Brain microvascular endothelial cell (primary cell): ENCODE data around the gene LYPD4.

ENCODE experiments used
- DNase-seq: peaks from one replicate; pipeline ENCODE4 v3.0.0-alpha.2; 2020
- H3K27ac ChIP-seq: fragments of 250-450 bp; sonication (Bioruptor Pico); 2 replicates; pipeline ENCODE4 v1.5.1; 2020; ENCODE audit warnings: mild to moderate bottlenecking, moderate library complexity
- H3K27me3 ChIP-seq: fragments of 250-450 bp; sonication (Bioruptor Pico); replicated peaks from 2 replicates; pipeline ENCODE4 v1.5.1; 2020; ENCODE audit warnings: mild to moderate bottlenecking
- H3K36me3 ChIP-seq: fragments of 250-450 bp; sonication (Bioruptor Pico); replicated peaks from 2 replicates; pipeline ENCODE4 v1.5.1; 2020; ENCODE audit warnings: mild to moderate bottlenecking
- H3K4me3 ChIP-seq: 2 replicates; pipeline ENCODE4 v1.5.1; 2011; ENCODE audit warnings: low read depth, mild to moderate bottlenecking, control low read depth, low read length, moderate library complexity
- CTCF ChIP-seq: IDR thresholded peaks from 2 replicates; pipeline ENCODE4 v1.5.1; 2011; ENCODE audit warnings: low read depth, mild to moderate bottlenecking, moderate library complexity, low read length, control low read depth, inconsistent platforms; ENCODE audit errors: missing control alignments
- in situ Hi-C: cut with HindIII; loops from 2 replicates; pipeline ENCODE4 v1.10.0; 2017; ENCODE audit warnings: low sequenced_read_pairs, low pct_ligation_motif_present

Gene LYPD4

GRCh38 chr19:41872775-41873647 lies 28.5 kb upstream of the LYPD4 start:
- Histone ChIP-seq H3K27me3 (no peaks in the 10 kb centered on the region), H3K27ac (no peak overlapping the region), H3K4me3 (no peak overlapping the region), H3K36me3 (peaks cover 40% of the 10 kb centered on the region)
- DNase-seq, result peak; percentile 58
- in situ Hi-C loops, result no loop called here
- TF ChIP-seq CTCF, result peak; percentile 90

GRCh38 chr19:41872384-41872774 lies 27.9 kb upstream of the LYPD4 start:
- no peak for DNase-seq
- H3K27ac ChIP-seq, result no peak overlapping the region

GRCh38 chr19:41871573-41872383 lies 27.3 kb upstream of the LYPD4 start:
- Histone ChIP-seq H3K4me3 (no peak overlapping the region), H3K36me3 (peaks cover 53% of the 10 kb centered on the region), H3K27me3 (no peaks in the 10 kb centered on the region), H3K27ac (no peak overlapping the region)
- DNase-seq, result no peak
- in situ Hi-C loops, result no loop called here
- TF ChIP-seq CTCF, result no peak

More at GRCh38 chr19:41872384-41872774, 27.9 kb upstream of the LYPD4 start:
- no peaks in the 10 kb centered on the region for H3K27me3 ChIP-seq
- H3K4me3 ChIP-seq, result no peak overlapping the region
- in situ Hi-C loops, result no loop called here
- H3K36me3 ChIP-seq, result peaks cover 47% of the 10 kb centered on the region
- TF ChIP-seq CTCF, result no peak

GRCh38 chr19:41870401-41870873 lies 26.0 kb upstream of the LYPD4 start:
- no peak overlapping the region for H3K27ac ChIP-seq
- no peak for TF ChIP-seq CTCF
- DNase-seq, result peak; percentile 38
- in situ Hi-C loops, result no loop called here
- H3K36me3 ChIP-seq, result peaks cover 65% of the 10 kb centered on the region
- H3K4me3 ChIP-seq, result no peak overlapping the region
- no peaks in the 10 kb centered on the region for H3K27me3 ChIP-seq

GRCh38 chr19:41869374-41869955 lies 25.0 kb upstream of the LYPD4 start:
- in situ Hi-C loops, result no loop called here
- Histone ChIP-seq H3K4me3 (no peak overlapping the region), H3K36me3 (peaks cover 74% of the 10 kb centered on the region), H3K27me3 (no peaks in the 10 kb centered on the region), H3K27ac (no peak overlapping the region)
- TF ChIP-seq CTCF, result no peak
- no peak for DNase-seq
